HEK293T (cell line): Measurements from ENCODE around the gene PRXL2C.

Experiments
- CTCF ChIA-PET: fragments of 350-600 bp; formaldehyde crosslinking; extraction: SDS; loops from one replicate; lab custom pipeline; 2021; ENCODE audit warnings: antibody characterized with exemption, inconsistent platforms; lab: Yijun Ruan, JAX
- POLR2A ChIA-PET: fragments of 350-600 bp; formaldehyde crosslinking; extraction: SDS; loops from one replicate; lab custom pipeline; 2020; ENCODE audit warnings: antibody characterized with exemption, inconsistent platforms; lab: Yijun Ruan, JAX
- DNase-seq: peaks from one replicate; pipeline ENCODE4 v3.0.0; 2012; ENCODE audit warnings: mixed read lengths; ENCODE audit errors: extremely low spot score
- ARNT ChIP-seq: fragments of 450-650 bp; IDR thresholded peaks from 2 replicates; pipeline ENCODE4 v1.6.1; 2017; ENCODE audit warnings: mild to moderate bottlenecking
- BHLHE40 ChIP-seq: fragments of 450-650 bp; IDR thresholded peaks from 2 replicates; pipeline ENCODE4 v1.6.1; 2016; ENCODE audit warnings: mild to moderate bottlenecking, moderate library complexity, borderline replicate concordance
- CTBP1 ChIP-seq: fragments of 450-650 bp; IDR thresholded peaks from 2 replicates; pipeline ENCODE4 v1.6.1; 2016; ENCODE audit warnings: borderline replicate concordance
- ELF4 ChIP-seq: fragments of 450-650 bp; IDR thresholded peaks from 2 replicates; pipeline ENCODE4 v1.6.1; 2017; ENCODE audit warnings: antibody characterized with exemption
- FOXA1 ChIP-seq: fragments of 450-650 bp; IDR thresholded peaks from 2 replicates; pipeline ENCODE4 v1.6.1; 2016; ENCODE audit warnings: mild to moderate bottlenecking
- FOXK2 ChIP-seq: fragments of 450-650 bp; IDR thresholded peaks from 2 replicates; pipeline ENCODE4 v1.6.1; 2016; ENCODE audit warnings: mild to moderate bottlenecking
- FOXM1 ChIP-seq: fragments of 450-650 bp; IDR thresholded peaks from 2 replicates; pipeline ENCODE4 v1.6.1; 2017; ENCODE audit warnings: mild to moderate bottlenecking, borderline replicate concordance
- HDGF ChIP-seq: fragments of 450-650 bp; IDR thresholded peaks from 2 replicates; pipeline ENCODE4 v1.6.1; 2017; ENCODE audit warnings: antibody characterized with exemption, borderline replicate concordance
- L3MBTL2 ChIP-seq: fragments of 450-650 bp; conservative IDR thresholded peaks from 2 replicates; pipeline ENCODE4 v1.6.1; 2016; ENCODE audit warnings: mild to moderate bottlenecking
- LEF1 ChIP-seq: fragments of 450-650 bp; IDR thresholded peaks from 2 replicates; pipeline ENCODE4 v1.6.1; 2017; ENCODE audit warnings: mild to moderate bottlenecking, borderline replicate concordance
- NFRKB ChIP-seq: fragments of 450-650 bp; IDR thresholded peaks from 2 replicates; pipeline ENCODE4 v1.6.1; 2016; ENCODE audit warnings: mild to moderate bottlenecking, moderate library complexity
- PKNOX1 ChIP-seq: fragments of 450-650 bp; IDR thresholded peaks from 2 replicates; pipeline ENCODE4 v1.6.1; 2016
- SP1 ChIP-seq: fragments of 450-650 bp; IDR thresholded peaks from 2 replicates; pipeline ENCODE4 v1.6.1; 2017
- SUZ12 ChIP-seq: fragments of 450-650 bp; IDR thresholded peaks from 2 replicates; pipeline ENCODE4 v1.6.1; 2016; ENCODE audit warnings: mild to moderate bottlenecking
- TARDBP ChIP-seq: fragments of 450-650 bp; IDR thresholded peaks from 2 replicates; pipeline ENCODE4 v1.6.1; 2016
- ZNF384 ChIP-seq: fragments of 450-650 bp; IDR thresholded peaks from 2 replicates; pipeline ENCODE4 v1.6.1; 2016

The PRXL2C gene

GRCh38 chr9:96665789-96666188 is 10.7 kb upstream of the PRXL2C start:
- no peak for TF ChIP-seq SP1
- no peak for TF ChIP-seq SUZ12
- TF ChIP-seq HDGF: no peak
- POLR2A ChIA-PET: no interaction called here
- CTCF ChIA-PET: interaction anchor here (0.9 kb wide), 1 partner anchor 429 kb away, joined by 3 read pairs; no protein-coding TSS in a partner anchor
- no peak for DNase-seq

DNA sequence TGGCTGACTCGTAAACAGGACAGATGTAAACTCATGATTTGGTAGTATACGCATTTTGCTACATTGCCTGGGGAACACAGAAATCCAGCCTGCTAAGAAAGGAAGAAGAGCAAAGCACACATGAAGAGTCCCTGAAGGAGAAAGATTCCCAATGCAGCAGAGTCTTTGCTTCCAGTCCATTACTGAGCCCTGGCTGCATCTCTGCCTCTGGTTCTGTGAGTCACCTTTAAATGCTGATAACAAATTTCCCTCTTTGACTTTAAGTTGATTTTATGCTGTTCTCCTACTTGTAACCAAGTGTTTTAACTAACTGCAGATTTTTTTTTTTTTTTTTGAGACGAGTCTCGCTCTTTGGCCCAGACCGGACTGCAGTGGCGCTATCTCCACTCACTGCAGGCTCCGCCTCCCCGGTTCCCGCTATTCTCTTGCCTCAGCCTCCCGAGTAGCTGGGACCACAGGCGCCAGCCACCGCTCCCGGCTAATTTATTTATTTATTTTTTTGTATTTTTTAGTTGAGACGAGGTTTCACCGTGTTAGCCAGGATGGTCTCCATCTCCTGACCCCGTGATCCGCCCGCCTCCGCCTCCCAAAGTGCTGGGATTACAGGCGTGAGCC is 8.5 kb upstream of the PRXL2C start:
- ChIA-PET CTCF (interaction anchor here (0.7 kb wide), 1 partner anchor 94 kb away, joined by 3 read pairs; no protein-coding TSS in a partner anchor), POLR2A (no interaction called here)
- no peak for DNase-seq
- TF ChIP-seq TARDBP: no peak
- TF ChIP-seq SUZ12: no peak
- no peak for TF ChIP-seq PKNOX1
- no peak for TF ChIP-seq NFRKB
- TF ChIP-seq FOXA1: no peak
- TF ChIP-seq ARNT: no peak
- TF ChIP-seq ZNF384: no peak
- no peak for TF ChIP-seq ELF4
- no peak for TF ChIP-seq FOXK2
- no peak for TF ChIP-seq L3MBTL2
- no peak for TF ChIP-seq BHLHE40
- no peak for TF ChIP-seq LEF1
- no peak for TF ChIP-seq SP1
- no peak for TF ChIP-seq CTBP1
- no peak for TF ChIP-seq HDGF
- TF ChIP-seq FOXM1: no peak

- TF ChIP-seq BHLHE40: no peak
- TF ChIP-seq FOXK2: no peak
- no peak for TF ChIP-seq TARDBP
- TF ChIP-seq PKNOX1: no peak
- TF ChIP-seq ELF4: no peak
- TF ChIP-seq SUZ12: no peak
- TF ChIP-seq L3MBTL2: no peak
- no peak for TF ChIP-seq ARNT
- no peak for TF ChIP-seq SP1
- TF ChIP-seq FOXA1: no peak
- no peak for TF ChIP-seq ZNF384
- TF ChIP-seq HDGF: no peak
- TF ChIP-seq FOXM1: no peak
- no peak for TF ChIP-seq LEF1
- TF ChIP-seq NFRKB: no peak
- ChIA-PET CTCF (no interaction called here), POLR2A (no interaction called here)
- no peak for DNase-seq
These were observed 6.6 kb upstream of the PRXL2C start for GRCh38 chr9:96661711-96662110.

- DNase-seq: no peak
- CTCF ChIA-PET: no interaction called here
- POLR2A ChIA-PET: no interaction called here
- TF ChIP-seq NFRKB (no peak), SP1 (no peak), HDGF (no peak), PKNOX1 (no peak)
These were observed 5.7 kb upstream of the PRXL2C start for GRCh38 chr9:96660692-96661248.

DNA sequence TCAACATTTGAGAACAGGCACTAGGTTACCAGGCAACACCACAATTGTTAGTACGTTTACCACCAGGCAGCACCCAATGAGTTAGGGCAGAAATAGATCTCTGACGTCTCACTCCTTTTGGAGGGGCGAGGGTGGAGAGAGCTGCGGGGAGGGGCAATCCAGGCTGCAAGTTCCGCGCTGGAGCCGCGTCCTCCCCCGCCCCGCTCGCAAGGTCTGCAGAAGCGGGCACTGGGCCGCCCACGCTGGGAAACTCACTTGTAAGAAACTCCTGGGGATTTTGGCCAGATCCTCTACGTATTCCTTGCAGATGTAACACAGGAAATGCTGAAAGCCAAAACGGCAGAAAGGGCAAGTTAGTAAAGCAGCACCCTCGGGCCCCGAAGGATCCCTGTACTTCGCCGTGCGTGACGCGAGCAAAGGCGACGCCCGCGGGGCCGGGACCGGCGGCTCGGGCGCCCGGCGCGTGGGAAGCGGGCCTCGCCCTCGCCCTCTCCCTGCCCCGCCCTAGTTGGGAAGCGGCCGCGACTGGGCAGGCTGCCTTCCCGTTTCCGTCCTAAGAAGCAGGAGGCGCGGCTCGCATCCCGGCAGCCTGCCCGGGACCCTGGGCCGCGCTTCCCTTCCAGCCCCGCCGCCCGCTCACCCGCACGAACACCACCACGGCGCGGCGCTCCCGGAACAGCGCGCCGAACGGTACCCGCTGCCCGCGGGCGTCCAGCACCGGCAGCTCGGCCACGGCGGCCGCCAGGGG is 493 bp downstream of the PRXL2C start:
- POLR2A ChIA-PET: interaction anchor here (0.8 to 1.5 kb wide), 3 partner anchors 36 to 213 kb away, joined by 3 to 5 read pairs (median 5); partner anchors contain the start of gene HABP4
- peak; percentile 63 for DNase-seq
- TF ChIP-seq PKNOX1: no peak
- peak; percentile 22; the same call in 1 of the 2 replicates for TF ChIP-seq LEF1
- TF ChIP-seq L3MBTL2: no peak
- CTCF ChIA-PET: no interaction called here

GRCh38 chr9:96651626-96652025 is 3.5 kb downstream of the PRXL2C start:
- ChIA-PET POLR2A (no interaction called here), CTCF (no interaction called here)
- TF ChIP-seq SP1 (no peak), TARDBP (no peak), FOXA1 (no peak), HDGF (no peak), L3MBTL2 (no peak), ELF4 (no peak), FOXM1 (no peak), FOXK2 (no peak), CTBP1 (no peak), ARNT (no peak), ZNF384 (no peak), LEF1 (no peak), NFRKB (no peak), BHLHE40 (no peak), SUZ12 (no peak), PKNOX1 (no peak)
- no peak for DNase-seq
